ENCODE results near the gene SLC8A1.

DNA sequence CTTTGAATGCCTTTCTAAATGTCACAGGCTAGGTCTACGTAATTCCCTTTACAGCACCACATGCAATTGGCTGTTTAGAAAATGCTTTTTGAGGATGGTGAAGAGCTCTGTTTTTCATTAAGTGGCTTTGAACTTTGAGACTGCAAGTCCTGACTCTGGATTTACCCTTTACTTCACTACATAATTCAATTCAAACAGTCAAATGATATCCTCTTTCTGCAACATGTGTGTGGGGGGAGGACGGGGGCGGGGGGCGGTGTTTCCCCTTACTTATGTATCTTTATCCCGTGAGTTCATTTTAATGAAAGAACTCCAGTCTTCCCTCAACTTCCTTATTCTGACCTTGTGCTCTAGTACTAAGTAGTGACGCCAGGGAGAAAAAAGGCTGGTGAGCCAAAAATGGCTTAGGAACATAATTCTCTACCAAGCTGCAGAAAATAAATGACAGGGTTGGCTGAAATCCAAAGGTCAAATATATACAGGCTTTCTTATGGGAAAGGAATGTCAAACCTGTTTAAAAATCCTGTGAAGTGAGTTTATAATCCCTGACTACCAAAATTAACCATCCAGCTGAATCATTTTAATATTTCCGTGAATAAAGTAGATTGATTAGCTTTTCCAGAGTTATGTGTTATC, 119.6 kb downstream of the SLC8A1 start:
- TF ChIP-seq ZSCAN12 (CRISPR knock-in tag; IDR thresholded peaks at IDR 0.05) (no peak), EZH2 (conservative IDR thresholded peaks at IDR 0.05; ENCODE audit: low read depth, low read length) (no peak), BCLAF1 (IDR thresholded peaks at IDR 0.05) (no peak), ZNF577 (CRISPR knock-in tag; IDR thresholded peaks at IDR 0.05; ENCODE audit: borderline replicate concordance, low read depth) (no peak)
- TF ChIP-seq, protein P1, sequence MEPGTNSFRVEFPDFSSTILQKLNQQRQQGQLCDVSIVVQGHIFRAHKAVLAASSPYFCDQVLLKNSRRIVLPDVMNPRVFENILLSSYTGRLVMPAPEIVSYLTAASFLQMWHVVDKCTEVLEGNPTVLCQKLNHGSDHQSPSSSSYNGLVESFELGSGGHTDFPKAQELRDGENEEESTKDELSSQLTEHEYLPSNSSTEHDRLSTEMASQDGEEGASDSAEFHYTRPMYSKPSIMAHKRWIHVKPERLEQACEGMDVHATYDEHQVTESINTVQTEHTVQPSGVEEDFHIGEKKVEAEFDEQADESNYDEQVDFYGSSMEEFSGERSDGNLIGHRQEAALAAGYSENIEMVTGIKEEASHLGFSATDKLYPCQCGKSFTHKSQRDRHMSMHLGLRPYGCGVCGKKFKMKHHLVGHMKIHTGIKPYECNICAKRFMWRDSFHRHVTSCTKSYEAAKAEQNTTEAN (CRISPR knock-in tag; conservative IDR thresholded peaks at IDR 0.05) = no peak
